ENCODE measurements around the gene GALNT2. TPM values are rescaled to one million over a fixed set of nuclear protein-coding genes. Genes with fewer than 3 reads are reported as not detected.

GALNT2 gene
- total and polyA plus RNA-seq, 2 of the 13 experiments (the other 11 are each of a cell fraction or from before 2014, with no cell fraction given): 39.3 to 39.6 TPM

DNA sequence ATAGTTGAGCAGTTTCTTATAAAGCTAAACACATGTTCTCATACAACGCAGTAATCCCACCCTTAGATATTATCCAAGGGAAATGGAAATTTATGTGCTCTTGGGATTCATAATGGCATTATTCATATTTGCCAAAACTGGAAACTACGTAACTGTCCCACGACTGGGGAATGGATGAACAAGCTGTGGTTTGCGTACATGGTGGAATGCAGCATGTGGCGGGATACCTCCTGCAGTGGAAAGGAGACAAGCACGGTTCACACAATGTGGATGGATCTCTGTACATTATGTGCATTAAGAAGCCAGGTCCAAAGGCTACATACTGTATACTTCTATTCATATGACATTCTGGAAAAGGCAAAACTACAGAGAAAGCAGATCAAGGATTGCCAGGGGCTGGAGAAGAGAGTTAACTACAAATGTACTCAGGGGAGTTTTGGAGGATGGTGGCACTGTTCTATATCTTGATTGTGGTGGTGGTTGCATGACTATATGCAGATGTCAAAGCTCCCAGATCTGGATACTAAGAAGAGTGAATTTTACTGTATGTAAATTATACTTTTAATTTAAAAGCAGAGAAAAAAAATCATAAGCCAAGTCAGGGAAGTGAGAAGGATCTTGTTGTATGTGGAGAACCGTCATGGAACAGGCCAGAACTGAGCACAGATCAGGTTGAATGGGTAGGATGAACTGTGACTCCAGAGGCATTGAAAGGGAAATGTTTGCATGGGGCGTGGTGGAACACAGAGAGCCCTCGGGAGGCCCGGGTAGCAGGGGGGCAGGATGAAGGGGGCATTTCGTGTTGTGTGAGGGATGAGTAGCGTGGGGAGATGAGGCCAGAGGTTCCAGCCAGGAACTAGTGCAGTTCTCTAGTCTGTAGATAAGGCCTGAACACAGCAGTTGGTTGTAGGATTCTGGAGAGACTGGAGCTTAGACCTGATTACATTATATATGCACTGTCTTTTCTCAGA lies 90.7 kb downstream of the GALNT2 start (continued):
- TF ChIP-seq, protein P1, sequence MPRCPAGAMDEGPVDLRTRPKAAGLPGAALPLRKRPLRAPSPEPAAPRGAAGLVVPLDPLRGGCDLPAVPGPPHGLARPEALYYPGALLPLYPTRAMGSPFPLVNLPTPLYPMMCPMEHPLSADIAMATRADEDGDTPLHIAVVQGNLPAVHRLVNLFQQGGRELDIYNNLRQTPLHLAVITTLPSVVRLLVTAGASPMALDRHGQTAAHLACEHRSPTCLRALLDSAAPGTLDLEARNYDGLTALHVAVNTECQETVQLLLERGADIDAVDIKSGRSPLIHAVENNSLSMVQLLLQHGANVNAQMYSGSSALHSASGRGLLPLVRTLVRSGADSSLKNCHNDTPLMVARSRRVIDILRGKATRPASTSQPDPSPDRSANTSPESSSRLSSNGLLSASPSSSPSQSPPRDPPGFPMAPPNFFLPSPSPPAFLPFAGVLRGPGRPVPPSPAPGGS (CRISPR knock-in tag; IDR thresholded peaks at IDR 0.05): no peak
- no peak for TF ChIP-seq SETDB1 (CRISPR knock-in tag; IDR thresholded peaks at IDR 0.05; ENCODE audit: borderline replicate concordance)
- TF ChIP-seq CHCHD3 (CRISPR knock-in tag; IDR thresholded peaks at IDR 0.05): no peak
- TF ChIP-seq ZC3H4 (CRISPR knock-in tag; IDR thresholded peaks at IDR 0.05; ENCODE audit: borderline replicate concordance): no peak
- TF ChIP-seq THYN1 (CRISPR knock-in tag; IDR thresholded peaks at IDR 0.05; ENCODE audit: borderline replicate concordance, low read depth): no peak
- no peak for TF ChIP-seq NFIB (CRISPR knock-in tag; IDR thresholded peaks at IDR 0.05; ENCODE audit: borderline replicate concordance)
- TF ChIP-seq, protein P2, sequence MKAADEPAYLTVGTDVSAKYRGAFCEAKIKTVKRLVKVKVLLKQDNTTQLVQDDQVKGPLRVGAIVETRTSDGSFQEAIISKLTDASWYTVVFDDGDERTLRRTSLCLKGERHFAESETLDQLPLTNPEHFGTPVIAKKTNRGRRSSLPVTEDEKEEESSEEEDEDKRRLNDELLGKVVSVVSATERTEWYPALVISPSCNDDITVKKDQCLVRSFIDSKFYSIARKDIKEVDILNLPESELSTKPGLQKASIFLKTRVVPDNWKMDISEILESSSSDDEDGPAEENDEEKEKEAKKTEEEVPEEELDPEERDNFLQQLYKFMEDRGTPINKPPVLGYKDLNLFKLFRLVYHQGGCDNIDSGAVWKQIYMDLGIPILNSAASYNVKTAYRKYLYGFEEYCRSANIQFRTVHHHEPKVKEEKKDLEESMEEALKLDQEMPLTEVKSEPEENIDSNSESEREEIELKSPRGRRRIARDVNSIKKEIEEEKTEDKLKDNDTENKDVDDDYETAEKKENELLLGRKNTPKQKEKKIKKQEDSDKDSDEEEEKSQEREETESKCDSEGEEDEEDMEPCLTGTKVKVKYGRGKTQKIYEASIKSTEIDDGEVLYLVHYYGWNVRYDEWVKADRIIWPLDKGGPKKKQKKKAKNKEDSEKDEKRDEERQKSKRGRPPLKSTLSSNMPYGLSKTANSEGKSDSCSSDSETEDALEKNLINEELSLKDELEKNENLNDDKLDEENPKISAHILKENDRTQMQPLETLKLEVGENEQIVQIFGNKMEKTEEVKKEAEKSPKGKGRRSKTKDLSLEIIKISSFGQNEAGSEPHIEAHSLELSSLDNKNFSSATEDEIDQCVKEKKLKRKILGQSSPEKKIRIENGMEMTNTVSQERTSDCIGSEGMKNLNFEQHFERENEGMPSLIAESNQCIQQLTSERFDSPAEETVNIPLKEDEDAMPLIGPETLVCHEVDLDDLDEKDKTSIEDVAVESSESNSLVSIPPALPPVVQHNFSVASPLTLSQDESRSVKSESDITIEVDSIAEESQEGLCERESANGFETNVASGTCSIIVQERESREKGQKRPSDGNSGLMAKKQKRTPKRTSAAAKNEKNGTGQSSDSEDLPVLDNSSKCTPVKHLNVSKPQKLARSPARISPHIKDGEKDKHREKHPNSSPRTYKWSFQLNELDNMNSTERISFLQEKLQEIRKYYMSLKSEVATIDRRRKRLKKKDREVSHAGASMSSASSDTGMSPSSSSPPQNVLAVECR (CRISPR knock-in tag; IDR thresholded peaks at IDR 0.05; ENCODE audit: borderline replicate concordance): no peak
- TF ChIP-seq, protein P3, sequence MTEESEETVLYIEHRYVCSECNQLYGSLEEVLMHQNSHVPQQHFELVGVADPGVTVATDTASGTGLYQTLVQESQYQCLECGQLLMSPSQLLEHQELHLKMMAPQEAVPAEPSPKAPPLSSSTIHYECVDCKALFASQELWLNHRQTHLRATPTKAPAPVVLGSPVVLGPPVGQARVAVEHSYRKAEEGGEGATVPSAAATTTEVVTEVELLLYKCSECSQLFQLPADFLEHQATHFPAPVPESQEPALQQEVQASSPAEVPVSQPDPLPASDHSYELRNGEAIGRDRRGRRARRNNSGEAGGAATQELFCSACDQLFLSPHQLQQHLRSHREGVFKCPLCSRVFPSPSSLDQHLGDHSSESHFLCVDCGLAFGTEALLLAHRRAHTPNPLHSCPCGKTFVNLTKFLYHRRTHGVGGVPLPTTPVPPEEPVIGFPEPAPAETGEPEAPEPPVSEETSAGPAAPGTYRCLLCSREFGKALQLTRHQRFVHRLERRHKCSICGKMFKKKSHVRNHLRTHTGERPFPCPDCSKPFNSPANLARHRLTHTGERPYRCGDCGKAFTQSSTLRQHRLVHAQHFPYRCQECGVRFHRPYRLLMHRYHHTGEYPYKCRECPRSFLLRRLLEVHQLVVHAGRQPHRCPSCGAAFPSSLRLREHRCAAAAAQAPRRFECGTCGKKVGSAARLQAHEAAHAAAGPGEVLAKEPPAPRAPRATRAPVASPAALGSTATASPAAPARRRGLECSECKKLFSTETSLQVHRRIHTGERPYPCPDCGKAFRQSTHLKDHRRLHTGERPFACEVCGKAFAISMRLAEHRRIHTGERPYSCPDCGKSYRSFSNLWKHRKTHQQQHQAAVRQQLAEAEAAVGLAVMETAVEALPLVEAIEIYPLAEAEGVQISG (CRISPR knock-in tag; IDR thresholded peaks at IDR 0.05): 0 out of 2 replicates have a peak, but pooled peaks have one; percentile 35
- TF ChIP-seq, protein P4, sequence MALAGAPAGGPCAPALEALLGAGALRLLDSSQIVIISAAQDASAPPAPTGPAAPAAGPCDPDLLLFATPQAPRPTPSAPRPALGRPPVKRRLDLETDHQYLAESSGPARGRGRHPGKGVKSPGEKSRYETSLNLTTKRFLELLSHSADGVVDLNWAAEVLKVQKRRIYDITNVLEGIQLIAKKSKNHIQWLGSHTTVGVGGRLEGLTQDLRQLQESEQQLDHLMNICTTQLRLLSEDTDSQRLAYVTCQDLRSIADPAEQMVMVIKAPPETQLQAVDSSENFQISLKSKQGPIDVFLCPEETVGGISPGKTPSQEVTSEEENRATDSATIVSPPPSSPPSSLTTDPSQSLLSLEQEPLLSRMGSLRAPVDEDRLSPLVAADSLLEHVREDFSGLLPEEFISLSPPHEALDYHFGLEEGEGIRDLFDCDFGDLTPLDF (CRISPR knock-in tag; IDR thresholded peaks at IDR 0.05): no peak
- no peak for TF ChIP-seq NONO (IDR thresholded peaks at IDR 0.05)
- 0 out of 2 replicates have a peak, but pooled peaks have one; percentile 34 for TF ChIP-seq NONO (CRISPR knock-in tag; conservative IDR thresholded peaks at IDR 0.05)
- TF ChIP-seq, protein P5, sequence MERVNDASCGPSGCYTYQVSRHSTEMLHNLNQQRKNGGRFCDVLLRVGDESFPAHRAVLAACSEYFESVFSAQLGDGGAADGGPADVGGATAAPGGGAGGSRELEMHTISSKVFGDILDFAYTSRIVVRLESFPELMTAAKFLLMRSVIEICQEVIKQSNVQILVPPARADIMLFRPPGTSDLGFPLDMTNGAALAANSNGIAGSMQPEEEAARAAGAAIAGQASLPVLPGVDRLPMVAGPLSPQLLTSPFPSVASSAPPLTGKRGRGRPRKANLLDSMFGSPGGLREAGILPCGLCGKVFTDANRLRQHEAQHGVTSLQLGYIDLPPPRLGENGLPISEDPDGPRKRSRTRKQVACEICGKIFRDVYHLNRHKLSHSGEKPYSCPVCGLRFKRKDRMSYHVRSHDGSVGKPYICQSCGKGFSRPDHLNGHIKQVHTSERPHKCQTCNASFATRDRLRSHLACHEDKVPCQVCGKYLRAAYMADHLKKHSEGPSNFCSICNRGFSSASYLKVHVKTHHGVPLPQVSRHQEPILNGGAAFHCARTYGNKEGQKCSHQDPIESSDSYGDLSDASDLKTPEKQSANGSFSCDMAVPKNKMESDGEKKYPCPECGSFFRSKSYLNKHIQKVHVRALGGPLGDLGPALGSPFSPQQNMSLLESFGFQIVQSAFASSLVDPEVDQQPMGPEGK (CRISPR knock-in tag; IDR thresholded peaks at IDR 0.05): peak; percentile 87
- TF ChIP-seq NR3C1 (CRISPR knock-in tag; IDR thresholded peaks at IDR 0.05): no peak
- TF ChIP-seq ZSCAN22 (CRISPR knock-in tag; IDR thresholded peaks at IDR 0.05): no peak
- TF ChIP-seq, protein P6, sequence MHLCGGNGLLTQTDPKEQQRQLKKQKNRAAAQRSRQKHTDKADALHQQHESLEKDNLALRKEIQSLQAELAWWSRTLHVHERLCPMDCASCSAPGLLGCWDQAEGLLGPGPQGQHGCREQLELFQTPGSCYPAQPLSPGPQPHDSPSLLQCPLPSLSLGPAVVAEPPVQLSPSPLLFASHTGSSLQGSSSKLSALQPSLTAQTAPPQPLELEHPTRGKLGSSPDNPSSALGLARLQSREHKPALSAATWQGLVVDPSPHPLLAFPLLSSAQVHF (CRISPR knock-in tag; IDR thresholded peaks at IDR 0.05): no peak

Data from HepG2 (cell line).